Panc1 (cell line): ENCODE data around the gene RPGR. TPM values are rescaled to one million over a fixed set of nuclear protein-coding genes. Genes with fewer than 3 reads are reported as not detected.

ENCODE experiments used
- ATAC-seq: fragments of 200-7000 bp; cut with Tn5 transposase; 2 replicates; pipeline ENCODE4 v1.9.1; 2020; ENCODE audit warnings: mild to moderate bottlenecking, moderate library complexity
- BruUV-seq: library from RNA; stranded (reverse); fragments of 400-500 nt; replicated peaks from 2 replicates; lab custom pipeline; 2021; lab: Mats Ljungman, UMichigan
- CTCF ChIA-PET: fragments of 300-600 bp; sonication (Branson Sonifier 250); formaldehyde crosslinking; loops from one replicate; lab custom pipeline; 2022; ENCODE audit warnings: antibody characterized with exemption; lab: Charles Lee
- POLR2A ChIA-PET: fragments of 300-600 bp; sonication (Branson Sonifier 250); formaldehyde crosslinking; loops from one replicate; lab custom pipeline; 2022; ENCODE audit warnings: antibody characterized with exemption; lab: Charles Lee
- DNase-seq: peaks from one replicate; pipeline ENCODE4 v3.0.0-alpha.2; 2010; ENCODE audit warnings: low read depth, low spot score
- H3K27ac ChIP-seq: 2 replicates; pipeline ENCODE4 v1.5.1; 2011; ENCODE audit warnings: mild to moderate bottlenecking, low read length, inconsistent platforms
- H3K27me3 ChIP-seq: fragments of 200-500 bp; sonication (Bioruptor generic); 2 replicates; pipeline ENCODE4 v1.6.0; 2014; ENCODE audit warnings: low read length, inconsistent platforms; ENCODE audit not compliant: control insufficient read depth, insufficient read depth
- H3K36me3 ChIP-seq: fragments of 200-500 bp; sonication (Bioruptor generic); 2 replicates; pipeline ENCODE4 v1.5.1; 2014; ENCODE audit warnings: inconsistent platforms, mild to moderate bottlenecking, low read length, moderate library complexity; ENCODE audit not compliant: control insufficient read depth, insufficient read depth
- H3K4me1 ChIP-seq: 2 replicates; pipeline ENCODE4 v1.5.1; 2011; ENCODE audit warnings: inconsistent platforms, mild to moderate bottlenecking, low read length, moderate library complexity; ENCODE audit not compliant: control insufficient read depth, insufficient read depth
- H3K4me3 ChIP-seq, 2 experiments: 2 replicates each; pipeline ENCODE4 v1.5.1; 2011 to 2012; ENCODE audit warnings: low read depth in 2 of 2, low read length in 2 of 2, mild to moderate bottlenecking in 2 of 2, inconsistent platforms in 1 of 2, moderate library complexity in 1 of 2
- H3K9me3 ChIP-seq: fragments of 200-500 bp; sonication (Bioruptor generic); 2 replicates; pipeline ENCODE4 v1.5.1; 2014; ENCODE audit warnings: low read depth, mild to moderate bottlenecking, inconsistent platforms, low read length, moderate library complexity; ENCODE audit not compliant: control insufficient read depth, insufficient read depth
- CTCF ChIP-seq: fragments of 450-650 bp; IDR thresholded peaks from 2 replicates; pipeline ENCODE4 v1.5.1; 2017; ENCODE audit warnings: mild to moderate bottlenecking
- POLR2AphosphoS5 ChIP-seq: IDR thresholded peaks from 2 replicates; pipeline ENCODE4 v1.6.1; 2012; ENCODE audit warnings: mild to moderate bottlenecking, low read depth, low read length, moderate library complexity
- REST ChIP-seq, 2 experiments: IDR thresholded peaks; 2 replicates each; pipeline ENCODE4 v1.6.1; 2011 to 2012; ENCODE audit warnings: low read depth in 2 of 2, control low read depth in 1 of 2, low read length in 1 of 2, mild to moderate bottlenecking in 1 of 2, moderate library complexity in 1 of 2; ENCODE audit not compliant: insufficient read depth in 1 of 2
- SIN3A ChIP-seq: IDR thresholded peaks from 2 replicates; pipeline ENCODE4 v1.6.1; 2012; ENCODE audit warnings: low read depth, mild to moderate bottlenecking, low read length, moderate library complexity, borderline replicate concordance; ENCODE audit not compliant: insufficient read depth
- TCF7L2 ChIP-seq: IDR thresholded peaks from 2 replicates; pipeline ENCODE4 v1.6.1; 2011; ENCODE audit warnings: mild to moderate bottlenecking, low read depth, low read length, inconsistent platforms
- in situ Hi-C: cut with HindIII; loops from 2 replicates; pipeline ENCODE4 v1.10.0; 2016; ENCODE audit warnings: low sequenced_read_pairs, low pct_unique_long_range_greater_than_20kb
- intact Hi-C: fragments of 100-400 bp; cut with micrococcal nuclease; formaldehyde crosslinking; loops from one replicate; pipeline ENCODE4 v1.10.0; 2022; ENCODE audit not compliant: unreplicated experiment
- total RNA-seq: library from RNA; stranded (reverse); gene quantifications from one replicate; pipeline ENCODE4 v1.2.1, GENCODE V29; 2021; ENCODE audit not compliant: unreplicated experiment

Gene RPGR
- total RNA-seq, 1 experiment from 2014 or later: 4.0 TPM

- in situ Hi-C loops: no loop called here
- intact Hi-C loops: no loop called here
- ChIA-PET CTCF (interaction anchor here (0.6 kb wide), 1 partner anchor 383 kb away, joined by 3 read pairs; no protein-coding TSS in a partner anchor), POLR2A (no interaction called here)
- TF ChIP-seq REST (IDR thresholded peaks at IDR 0.05; ENCODE audit: insufficient read depth in 1 of 2, low read depth in 2 of 2, low read length in 1 of 2) (no peak), TCF7L2 (no peak), POLR2AphosphoS5 (no peak), SIN3A (no peak), CTCF (no peak; the same call in 1 of the 2 replicates)
- no peaks in the 10 kb centered on the region for H3K27me3 ChIP-seq
- BruUV-seq: no TSS peak
- no peaks in the 10 kb centered on the region for H3K36me3 ChIP-seq
- no peak overlapping the region for H3K27ac ChIP-seq
- H3K4me3 ChIP-seq: no peak overlapping the region
- DNase-seq (no peak), ATAC-seq (no peak)
- no peaks in the 10 kb centered on the region for H3K4me1 ChIP-seq
- no peaks in the 10 kb centered on the region for H3K9me3 ChIP-seq
Measured at GRCh38 chrX:38335382-38335781, 8.1 kb upstream of the RPGR start.

GRCh38 chrX:38332505-38332904 lies 5.2 kb upstream of the RPGR start:
- Histone ChIP-seq H3K9me3 (no peaks in the 10 kb centered on the region), H3K4me3 (no peak overlapping the region), H3K27ac (no peak overlapping the region), H3K4me1 (no peaks in the 10 kb centered on the region), H3K36me3 (no peaks in the 10 kb centered on the region), H3K27me3 (no peaks in the 10 kb centered on the region)
- no peak for TF ChIP-seq SIN3A
- TF ChIP-seq POLR2AphosphoS5: no peak
- TF ChIP-seq REST (IDR thresholded peaks at IDR 0.05; ENCODE audit: insufficient read depth in 1 of 2, low read depth in 2 of 2, low read length in 1 of 2): no peak
- no peak for TF ChIP-seq CTCF
- no peak for TF ChIP-seq TCF7L2
- DNase-seq: no peak
- BruUV-seq: no TSS peak
- ATAC-seq: no peak
- in situ Hi-C loops (no loop called here), intact Hi-C loops (no loop called here)
- POLR2A ChIA-PET: no interaction called here
- CTCF ChIA-PET: interaction anchor here (0.6 kb wide), 1 partner anchor 823 kb away, joined by 4 read pairs; no protein-coding TSS in a partner anchor
